Choroid plexus epithelial cell (primary cell): Measurements from ENCODE around the gene DPH1.

ENCODE experiments used
- DNase-seq: peaks from one replicate; pipeline ENCODE4 v3.0.0-alpha.2; 2010; ENCODE audit warnings: low read depth
- H3K4me3 ChIP-seq: 2 replicates; pipeline ENCODE4 v1.5.1; 2011; ENCODE audit warnings: low read depth, mild to moderate bottlenecking, control low read depth, low read length, moderate library complexity
- TF ChIP-seq, protein P1 (sequence below): conservative IDR thresholded peaks from 2 replicates; pipeline ENCODE4 v1.5.1; 2011; ENCODE audit warnings: low read depth, mild to moderate bottlenecking, control low read depth, inconsistent platforms, low read length, moderate library complexity

DPH1 gene

DNA sequence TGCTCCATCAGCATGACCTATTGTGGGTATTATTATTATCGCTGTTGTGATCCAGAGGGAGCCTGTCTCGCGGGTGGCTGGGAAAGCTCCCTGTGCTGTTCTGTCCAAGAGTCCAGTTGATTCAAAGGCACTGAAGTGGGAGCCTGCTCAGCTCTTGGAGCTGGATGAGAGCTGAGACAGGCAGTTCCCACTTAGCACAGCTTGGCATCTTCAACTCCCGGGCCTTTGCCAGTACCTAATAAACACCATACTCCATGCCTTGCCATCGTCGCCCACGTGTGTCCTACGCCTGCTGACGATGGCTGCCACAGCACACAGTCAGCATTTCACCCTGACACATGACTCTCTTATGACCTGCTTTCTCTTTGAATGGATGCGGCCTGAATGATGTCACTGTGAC lies 37.4 kb upstream of the DPH1 start:
- TF ChIP-seq, protein P1, sequence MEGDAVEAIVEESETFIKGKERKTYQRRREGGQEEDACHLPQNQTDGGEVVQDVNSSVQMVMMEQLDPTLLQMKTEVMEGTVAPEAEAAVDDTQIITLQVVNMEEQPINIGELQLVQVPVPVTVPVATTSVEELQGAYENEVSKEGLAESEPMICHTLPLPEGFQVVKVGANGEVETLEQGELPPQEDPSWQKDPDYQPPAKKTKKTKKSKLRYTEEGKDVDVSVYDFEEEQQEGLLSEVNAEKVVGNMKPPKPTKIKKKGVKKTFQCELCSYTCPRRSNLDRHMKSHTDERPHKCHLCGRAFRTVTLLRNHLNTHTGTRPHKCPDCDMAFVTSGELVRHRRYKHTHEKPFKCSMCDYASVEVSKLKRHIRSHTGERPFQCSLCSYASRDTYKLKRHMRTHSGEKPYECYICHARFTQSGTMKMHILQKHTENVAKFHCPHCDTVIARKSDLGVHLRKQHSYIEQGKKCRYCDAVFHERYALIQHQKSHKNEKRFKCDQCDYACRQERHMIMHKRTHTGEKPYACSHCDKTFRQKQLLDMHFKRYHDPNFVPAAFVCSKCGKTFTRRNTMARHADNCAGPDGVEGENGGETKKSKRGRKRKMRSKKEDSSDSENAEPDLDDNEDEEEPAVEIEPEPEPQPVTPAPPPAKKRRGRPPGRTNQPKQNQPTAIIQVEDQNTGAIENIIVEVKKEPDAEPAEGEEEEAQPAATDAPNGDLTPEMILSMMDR = no peak
- no peak overlapping the region for H3K4me3 ChIP-seq
- DNase-seq = no peak

DNA sequence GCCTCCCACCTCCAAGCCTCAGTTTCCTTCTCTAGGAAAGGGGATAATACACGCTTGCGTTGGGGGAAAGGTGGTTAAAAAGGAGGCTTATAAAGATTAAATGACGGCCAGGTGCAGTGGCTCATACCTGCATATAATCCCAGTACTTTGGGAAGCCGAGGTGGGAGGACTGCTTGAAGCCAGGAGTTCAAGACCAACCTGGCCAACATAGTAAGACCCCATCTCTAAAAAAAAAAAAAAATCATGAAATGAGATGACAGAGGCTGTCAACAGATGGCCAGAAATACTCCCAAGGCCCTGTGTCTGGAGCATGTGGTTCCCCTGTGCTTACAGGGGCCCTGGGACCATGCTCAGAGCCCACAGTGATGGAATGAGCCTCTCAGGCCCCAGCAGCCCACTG lies 35.2 kb upstream of the DPH1 start:
- TF ChIP-seq, protein P1 = no peak
- no peak for DNase-seq
- H3K4me3 ChIP-seq = no peak overlapping the region

DNA sequence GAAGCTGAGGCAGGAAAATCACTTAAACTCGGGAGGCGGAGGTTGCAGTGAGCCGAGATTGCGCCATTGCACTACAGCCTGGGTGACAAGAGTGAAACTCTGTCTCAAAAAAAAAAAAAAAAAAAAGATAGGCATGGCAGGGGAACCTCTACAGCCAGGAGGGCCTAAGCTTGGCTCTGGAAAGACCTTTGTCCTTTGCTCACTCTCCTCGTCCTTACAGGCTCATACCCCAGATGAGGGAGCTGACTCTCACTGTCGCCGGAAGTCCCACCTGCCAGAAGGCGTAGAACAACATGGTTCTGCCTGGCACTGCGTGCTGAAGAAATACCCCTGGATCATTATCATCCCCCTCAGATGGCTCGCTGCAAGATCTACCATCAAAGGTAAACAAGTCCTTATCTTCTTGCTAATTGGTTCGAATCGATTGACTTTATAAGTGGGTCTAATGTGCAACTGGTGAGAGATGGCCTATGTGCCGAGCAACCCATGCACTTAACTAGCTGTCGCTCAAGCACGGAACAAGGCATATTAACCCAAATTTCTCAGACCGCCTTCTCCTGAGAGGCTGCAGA lies 34.5 kb upstream of the DPH1 start:
- TF ChIP-seq, protein P1 = no peak
- no peak overlapping the region for H3K4me3 ChIP-seq
- DNase-seq = no peak

DNA sequence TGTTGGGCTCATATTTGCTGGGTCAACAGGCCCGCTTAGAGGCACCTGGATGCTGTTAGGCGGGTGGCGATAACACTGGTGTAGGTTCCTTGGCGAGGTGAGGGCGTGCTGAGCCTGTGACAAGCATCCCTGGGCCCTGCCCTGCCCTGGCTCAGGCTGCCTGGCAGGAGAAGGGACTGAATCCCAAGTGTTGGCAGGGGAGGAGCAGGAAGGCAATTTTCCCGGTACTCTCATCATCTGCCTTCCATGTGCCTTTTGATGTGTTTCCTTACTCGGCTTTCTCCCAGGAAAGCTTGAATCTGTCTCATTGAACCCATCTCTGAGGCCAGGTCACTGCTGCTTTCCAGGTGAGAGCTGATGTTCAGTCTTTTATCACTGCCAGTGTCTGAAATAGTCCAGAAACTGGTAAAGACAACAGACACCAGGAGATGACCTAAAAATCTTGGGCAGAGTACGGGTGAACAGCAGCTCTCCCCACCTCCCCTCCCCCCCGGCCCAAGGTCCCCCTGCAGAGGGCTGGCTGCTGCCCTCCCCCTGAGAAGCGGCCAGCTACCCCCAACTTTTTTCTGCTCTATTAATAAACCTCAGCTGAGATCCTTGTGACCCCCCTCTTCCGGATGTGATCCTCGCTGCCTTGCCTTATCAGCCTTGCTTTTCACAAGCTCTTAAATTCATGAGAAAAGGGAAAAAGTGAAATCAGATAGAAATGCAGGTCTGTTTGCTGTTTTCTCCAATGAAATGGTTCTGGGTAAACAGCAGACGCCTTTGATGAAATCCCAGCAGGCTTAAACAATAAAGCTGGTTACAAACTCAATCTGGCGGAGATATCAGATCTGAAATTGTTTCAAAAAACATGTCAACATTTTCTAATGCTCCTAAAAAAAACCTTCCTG lies 33.8 kb upstream of the DPH1 start:
- DNase-seq = no peak
- TF ChIP-seq, protein P1 = no peak
- H3K4me3 ChIP-seq = no peak overlapping the region

DNA sequence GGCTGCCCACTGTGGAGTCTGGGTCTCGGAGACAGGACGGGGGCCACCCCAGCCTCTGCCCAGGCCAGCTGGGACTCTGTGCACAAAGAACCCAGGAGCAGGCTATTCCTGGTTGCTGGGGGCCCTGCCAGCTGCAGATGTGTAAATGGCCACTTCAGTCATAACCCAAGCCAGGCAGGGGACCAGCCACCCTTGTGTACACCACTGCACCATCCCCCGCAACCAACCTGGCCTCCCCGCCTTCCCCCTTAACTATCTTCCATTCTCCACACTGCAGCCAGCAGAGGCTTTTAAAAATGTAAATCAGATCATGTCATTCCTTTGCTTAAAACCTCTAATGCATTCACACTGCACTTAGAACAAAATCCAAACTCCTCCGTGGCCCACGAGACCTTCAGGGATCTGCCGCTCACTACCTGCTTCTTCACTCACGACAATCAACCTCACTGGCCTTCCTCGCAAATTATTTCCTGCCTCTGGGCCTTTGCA lies 33.1 kb upstream of the DPH1 start:
- no peak for DNase-seq
- no peak overlapping the region for H3K4me3 ChIP-seq
- TF ChIP-seq, protein P1 = no peak

DNA sequence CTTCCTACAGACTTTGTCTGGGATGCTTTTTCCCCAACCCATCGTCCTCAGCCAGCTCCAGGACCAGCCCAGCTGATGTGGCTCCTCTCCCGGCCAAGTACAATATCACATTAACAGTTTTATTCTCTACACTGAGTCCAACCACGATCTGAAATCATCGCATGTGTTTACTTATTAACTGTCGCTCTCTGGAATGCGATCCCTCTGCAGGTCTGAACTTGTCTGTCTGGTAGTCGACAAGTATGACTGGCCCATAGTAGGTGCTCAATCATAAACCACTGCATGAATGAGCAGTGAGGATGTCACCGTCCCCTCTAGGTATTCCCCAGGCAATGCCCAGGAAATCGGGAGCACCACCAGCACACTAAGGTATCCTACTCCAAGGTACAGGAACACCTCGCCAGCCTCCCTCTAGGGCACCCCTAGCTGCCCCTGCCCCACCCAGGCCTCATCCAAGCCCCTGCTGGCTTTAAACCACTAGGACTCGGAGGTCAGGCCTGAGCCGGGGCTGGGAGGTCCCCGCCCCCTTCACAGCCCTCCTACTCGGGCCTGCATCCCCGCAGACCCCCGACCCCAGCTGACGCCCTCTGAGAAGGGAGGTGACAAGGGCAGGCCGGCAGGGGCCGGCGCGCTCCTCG lies 32.5 kb upstream of the DPH1 start:
- no peak overlapping the region for H3K4me3 ChIP-seq
- TF ChIP-seq, protein P1 = no peak
- DNase-seq = no peak
